ENCODE measurements around the gene TMPRSS9.
"Not testable (repeated sequence)": the region's sequence is repeated elsewhere in the genome, so short reads cannot be mapped to it uniquely, and the experiment has no call there.

TMPRSS9 gene

GRCh38 chr19:2463694-2464093 is 103.6 kb downstream of the TMPRSS9 start:
- DNase-seq = not testable (repeated sequence)

- DNase-seq = no peak
These were observed 104.3 kb downstream of the TMPRSS9 start for GRCh38 chr19:2464389-2464788.

GRCh38 chr19:2468596-2468995 is 108.5 kb downstream of the TMPRSS9 start:
- DNase-seq = no peak

DNA sequence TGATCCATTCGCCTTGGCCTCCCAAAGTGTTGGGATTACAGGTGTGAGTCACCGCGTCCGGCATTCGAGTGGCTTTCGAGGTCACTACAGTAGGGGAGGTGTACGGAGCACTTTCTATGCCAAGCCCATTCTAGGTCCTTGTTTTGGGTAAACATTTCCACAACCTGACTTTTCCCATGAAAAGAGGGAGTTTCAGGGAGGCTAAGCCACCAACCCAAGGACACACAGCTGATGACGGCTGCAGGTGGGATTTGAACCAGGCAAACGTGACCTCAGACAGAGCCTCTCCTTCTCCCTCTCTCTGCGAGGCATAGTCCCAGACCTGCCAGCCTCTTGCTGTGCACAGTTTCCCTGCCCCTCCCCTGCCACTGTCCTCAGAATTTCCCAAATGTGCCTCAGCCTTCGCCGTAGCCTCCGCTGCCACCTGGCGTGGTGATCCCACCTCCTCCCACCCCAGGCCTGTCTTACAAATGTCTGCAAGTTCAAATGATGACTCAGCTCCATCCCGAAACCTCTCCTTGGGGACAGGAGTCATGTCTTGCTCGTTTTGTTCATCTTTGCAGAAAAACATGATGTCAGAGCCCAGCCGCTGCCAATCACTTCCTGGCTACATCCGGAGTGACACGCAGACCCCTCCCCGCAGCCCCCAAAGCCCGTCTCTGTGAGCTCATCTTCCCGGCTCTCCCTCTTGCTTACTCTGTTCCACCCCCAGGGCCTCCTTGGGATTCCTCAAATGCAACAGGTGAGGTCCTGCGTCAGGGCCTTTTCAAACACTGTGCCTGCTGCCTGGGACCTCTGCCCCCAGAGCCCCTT is 109.2 kb downstream of the TMPRSS9 start:
- no peak for DNase-seq

GRCh38 chr19:2469915-2470200 is 109.8 kb downstream of the TMPRSS9 start:
- not testable (repeated sequence) for DNase-seq

- peak; percentile 78 for DNase-seq
These were observed 114.4 kb downstream of the TMPRSS9 start for GRCh38 chr19:2474232-2475017.

DNA sequence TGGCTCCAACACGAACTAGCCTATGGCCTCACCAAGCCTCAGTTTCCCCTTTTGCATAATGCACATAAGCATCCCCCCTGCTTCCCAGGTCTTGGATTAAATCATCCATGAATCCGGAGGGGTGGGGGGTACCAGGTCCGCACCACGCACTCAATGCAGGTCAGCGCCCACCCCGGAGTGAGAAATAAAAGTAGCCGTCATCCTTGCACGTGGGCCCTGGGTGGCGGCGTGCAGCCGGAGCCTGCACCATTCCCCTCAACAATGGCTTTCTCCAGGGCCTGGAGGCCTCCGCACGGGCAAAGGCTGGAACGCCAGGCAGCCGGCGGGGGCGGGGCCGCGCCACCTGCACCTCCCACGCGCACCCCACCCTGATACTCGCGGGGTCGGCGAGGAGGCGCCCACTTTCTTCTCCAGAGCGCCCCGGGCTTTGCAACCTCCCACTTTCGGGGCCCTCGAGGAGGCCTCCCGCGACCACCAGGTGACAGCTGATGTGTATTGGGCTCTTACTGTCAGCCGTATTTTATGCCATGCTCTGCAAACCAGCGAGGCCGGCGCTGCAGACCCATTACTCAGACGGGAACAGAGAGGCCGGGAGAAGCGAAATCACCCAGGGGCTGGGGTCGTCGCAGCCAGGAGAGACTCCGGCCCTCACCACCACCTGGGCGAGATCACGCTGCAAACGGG is 115.1 kb downstream of the TMPRSS9 start:
- DNase-seq = peak; percentile 36
